HepG2 (cell line): ENCODE measurements around the gene NME9. TPM values are rescaled to one million over a fixed set of nuclear protein-coding genes. Genes with fewer than 3 reads are reported as not detected.
A peak's percentile ranks its signal among the peaks of the same experiment; 100 is the strongest.

Experiments used
- CCAR2 ChIP-seq: fragments of 200-400 bp; formaldehyde crosslinking; optimal IDR thresholded peaks from 2 replicates; pipeline ENCODE3; 2018; ENCODE audit warnings: low read depth, mild to moderate bottlenecking, low read length, moderate library complexity
- HDAC2 ChIP-seq: sonication (generic); formaldehyde crosslinking; IDR thresholded peaks from 2 replicates; pipeline ENCODE4 v1.4.0; 2020; ENCODE audit warnings: missing genetic modification reagents
- HNRNPH1 ChIP-seq: fragments of 200-400 bp; formaldehyde crosslinking; optimal IDR thresholded peaks from 2 replicates; pipeline ENCODE3; 2017; ENCODE audit warnings: mild to moderate bottlenecking, low read depth, low read length
- POLR2AphosphoS5 ChIP-seq: IDR thresholded peaks from 2 replicates; pipeline ENCODE4 v1.6.1; 2012; ENCODE audit warnings: low read depth, low read length
- SAFB2 ChIP-seq: sonication (generic); formaldehyde crosslinking; IDR thresholded peaks from 2 replicates; pipeline ENCODE4 v1.5.1; 2020; ENCODE audit warnings: missing genetic modification reagents, low read depth, mild to moderate bottlenecking, borderline replicate concordance
- SETDB1 ChIP-seq: sonication (generic); formaldehyde crosslinking; IDR thresholded peaks from 2 replicates; pipeline ENCODE4 v1.5.1; 2020; ENCODE audit warnings: missing genetic modification reagents, mild to moderate bottlenecking, borderline replicate concordance
- SOX5 ChIP-seq: IDR thresholded peaks from 2 replicates; pipeline ENCODE4 v1.6.1; 2016; ENCODE audit warnings: borderline replicate concordance
- ZFP1 ChIP-seq: IDR thresholded peaks from 2 replicates; pipeline ENCODE4 v1.6.1; 2016
- ZNF101 ChIP-seq: sonication (generic); formaldehyde crosslinking; IDR thresholded peaks from 2 replicates; pipeline ENCODE4 v1.4.0; 2020; ENCODE audit warnings: mild to moderate bottlenecking, low read depth, missing genetic modification reagents, borderline replicate concordance
- ZSCAN21 ChIP-seq: sonication (generic); formaldehyde crosslinking; IDR thresholded peaks from 2 replicates; pipeline ENCODE4 v1.8.0; 2022; ENCODE audit warnings: mild to moderate bottlenecking, missing genetic modification reagents, moderate library complexity, borderline replicate concordance
- polyA plus RNA-seq, 8 experiments: library from polyadenylated mRNA; depleted of rRNA in 3 of 8; stranded (reverse) in 7 of 8; unstranded in 1 of 8; fragments of >200 nt; fragmentation: Illumina TruSeq in 4 of 8; extraction: Trizol in 4 of 8; gene quantifications; 2 replicates each; pipeline versions ENCODE4 v1.2.1 to v1.2.3, GENCODE V29; 2011 to 2016; ENCODE audit warnings: low read depth in 4 of 8, missing spikeins in 1 of 8, mixed read lengths in 1 of 8; ENCODE audit not compliant: insufficient read depth in 1 of 8
- total RNA-seq, 5 experiments: library from RNA; depleted of rRNA; stranded (reverse); fragments of >200 nt; fragmentation: Illumina TruSeq; extraction: Trizol; gene quantifications; 2 replicates each; pipeline ENCODE4 v1.2.3, GENCODE V29; 2016; ENCODE audit warnings: low read depth in 1 of 5
- TF ChIP-seq, protein P1 (sequence below): sonication (generic); formaldehyde crosslinking; IDR thresholded peaks from 2 replicates; pipeline ENCODE4 v1.4.0; 2020; ENCODE audit warnings: missing genetic modification reagents
- TF ChIP-seq, protein P2 (sequence below): sonication (generic); formaldehyde crosslinking; IDR thresholded peaks from 2 replicates; pipeline ENCODE4 v1.8.0; 2022; ENCODE audit warnings: mild to moderate bottlenecking, missing genetic modification reagents, borderline replicate concordance
- TF ChIP-seq, protein P3 (sequence below), 2 experiments: sonication (generic) in 1 of 2; formaldehyde crosslinking in 1 of 2; IDR thresholded peaks; 2 replicates each; pipeline versions ENCODE4 v1.4.0 to v1.6.1; 2016 to 2020; ENCODE audit warnings: borderline replicate concordance in 1 of 2, low read depth in 1 of 2, mild to moderate bottlenecking in 1 of 2, missing genetic modification reagents in 1 of 2
- TF ChIP-seq, protein P4 (sequence below): sonication (generic); formaldehyde crosslinking; IDR thresholded peaks from 2 replicates; pipeline ENCODE4 v1.4.0; 2020; ENCODE audit warnings: missing genetic modification reagents, borderline replicate concordance
- TF ChIP-seq, protein P5 (sequence below): IDR thresholded peaks from 2 replicates; pipeline ENCODE4 v1.6.1; 2016; ENCODE audit warnings: low read depth

NME9 gene
- total and polyA plus RNA-seq, 2 of the 13 experiments (the other 11 are each of a cell fraction or from before 2014, with no cell fraction given) = not detected

DNA sequence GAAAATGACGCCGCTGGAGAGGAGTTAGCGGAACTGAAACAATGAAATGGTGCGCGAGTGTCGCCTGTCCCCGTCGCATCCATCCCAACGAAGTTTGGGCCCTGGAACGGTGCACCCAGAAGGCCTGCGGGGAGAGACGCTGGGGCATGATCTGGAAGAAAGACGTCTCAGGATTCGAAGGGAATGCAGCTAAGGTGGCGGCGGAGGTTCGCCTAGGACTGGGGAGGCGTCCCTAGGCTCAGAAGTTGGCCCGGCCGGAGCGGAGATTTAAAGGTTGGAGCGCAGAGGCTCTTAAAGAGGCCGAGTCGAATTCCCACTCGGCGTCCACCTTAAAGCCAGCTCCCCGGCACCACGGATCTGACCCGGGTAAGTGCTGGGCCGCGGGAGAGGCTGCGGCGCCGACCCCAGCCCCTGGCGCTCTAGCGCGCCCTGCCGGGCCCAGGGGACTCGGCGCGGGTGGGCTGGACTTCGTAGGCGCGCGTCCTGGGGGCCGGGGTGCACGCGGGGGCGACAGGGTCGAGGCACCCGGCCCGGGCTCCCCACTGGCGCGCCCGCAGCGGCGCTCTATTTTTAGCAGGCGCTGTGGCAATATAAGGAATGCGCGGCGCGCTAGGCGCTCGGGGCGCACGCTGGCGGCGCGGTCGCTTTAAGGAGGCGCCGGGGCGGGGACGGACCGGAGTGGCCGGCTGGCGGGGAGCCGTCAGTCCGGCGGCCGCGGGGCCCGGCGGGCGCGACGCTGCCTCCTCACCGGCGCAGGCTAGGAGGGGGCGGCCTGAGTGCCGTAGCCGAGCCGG is 18.5 kb upstream of the NME9 start, which contains the start of gene MRAS (continued):
- TF ChIP-seq, protein P1, sequence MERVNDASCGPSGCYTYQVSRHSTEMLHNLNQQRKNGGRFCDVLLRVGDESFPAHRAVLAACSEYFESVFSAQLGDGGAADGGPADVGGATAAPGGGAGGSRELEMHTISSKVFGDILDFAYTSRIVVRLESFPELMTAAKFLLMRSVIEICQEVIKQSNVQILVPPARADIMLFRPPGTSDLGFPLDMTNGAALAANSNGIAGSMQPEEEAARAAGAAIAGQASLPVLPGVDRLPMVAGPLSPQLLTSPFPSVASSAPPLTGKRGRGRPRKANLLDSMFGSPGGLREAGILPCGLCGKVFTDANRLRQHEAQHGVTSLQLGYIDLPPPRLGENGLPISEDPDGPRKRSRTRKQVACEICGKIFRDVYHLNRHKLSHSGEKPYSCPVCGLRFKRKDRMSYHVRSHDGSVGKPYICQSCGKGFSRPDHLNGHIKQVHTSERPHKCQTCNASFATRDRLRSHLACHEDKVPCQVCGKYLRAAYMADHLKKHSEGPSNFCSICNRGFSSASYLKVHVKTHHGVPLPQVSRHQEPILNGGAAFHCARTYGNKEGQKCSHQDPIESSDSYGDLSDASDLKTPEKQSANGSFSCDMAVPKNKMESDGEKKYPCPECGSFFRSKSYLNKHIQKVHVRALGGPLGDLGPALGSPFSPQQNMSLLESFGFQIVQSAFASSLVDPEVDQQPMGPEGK (CRISPR knock-in tag) = peak; percentile 86
- TF ChIP-seq HDAC2 (CRISPR knock-in tag) (no peak), ZNF101 (CRISPR knock-in tag) (no peak), SETDB1 (CRISPR knock-in tag) (no peak), SOX5 (CRISPR knock-in tag) (0 out of 2 replicates have a peak, but pooled peaks have one; percentile 7), SAFB2 (no peak; the same call in 1 of the 2 replicates), CCAR2 (no peak), ZSCAN21 (peak; percentile 30; the same call in 1 of the 2 replicates), HNRNPH1 (no peak), ZFP1 (CRISPR knock-in tag) (no peak), POLR2AphosphoS5 (0 out of 2 replicates have a peak, but pooled peaks have one; percentile 23)
- TF ChIP-seq, protein P2, sequence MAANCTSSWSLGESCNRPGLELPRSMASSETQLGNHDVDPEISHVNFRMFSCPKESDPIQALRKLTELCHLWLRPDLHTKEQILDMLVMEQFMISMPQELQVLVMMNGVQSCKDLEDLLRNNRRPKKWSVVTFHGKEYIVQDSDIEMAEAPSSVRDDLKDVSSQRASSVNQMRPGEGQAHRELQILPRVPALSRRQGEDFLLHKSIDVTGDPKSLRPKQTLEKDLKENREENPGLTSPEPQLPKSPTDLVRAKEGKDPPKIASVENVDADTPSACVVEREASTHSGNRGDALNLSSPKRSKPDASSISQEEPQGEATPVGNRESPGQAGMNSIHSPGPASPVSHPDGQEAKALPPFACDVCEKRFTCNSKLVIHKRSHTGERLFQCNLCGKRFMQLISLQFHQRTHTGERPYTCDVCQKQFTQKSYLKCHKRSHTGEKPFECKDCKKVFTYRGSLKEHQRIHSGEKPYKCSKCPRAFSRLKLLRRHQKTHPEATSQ (CRISPR knock-in tag) = no peak
- TF ChIP-seq, protein P3, sequence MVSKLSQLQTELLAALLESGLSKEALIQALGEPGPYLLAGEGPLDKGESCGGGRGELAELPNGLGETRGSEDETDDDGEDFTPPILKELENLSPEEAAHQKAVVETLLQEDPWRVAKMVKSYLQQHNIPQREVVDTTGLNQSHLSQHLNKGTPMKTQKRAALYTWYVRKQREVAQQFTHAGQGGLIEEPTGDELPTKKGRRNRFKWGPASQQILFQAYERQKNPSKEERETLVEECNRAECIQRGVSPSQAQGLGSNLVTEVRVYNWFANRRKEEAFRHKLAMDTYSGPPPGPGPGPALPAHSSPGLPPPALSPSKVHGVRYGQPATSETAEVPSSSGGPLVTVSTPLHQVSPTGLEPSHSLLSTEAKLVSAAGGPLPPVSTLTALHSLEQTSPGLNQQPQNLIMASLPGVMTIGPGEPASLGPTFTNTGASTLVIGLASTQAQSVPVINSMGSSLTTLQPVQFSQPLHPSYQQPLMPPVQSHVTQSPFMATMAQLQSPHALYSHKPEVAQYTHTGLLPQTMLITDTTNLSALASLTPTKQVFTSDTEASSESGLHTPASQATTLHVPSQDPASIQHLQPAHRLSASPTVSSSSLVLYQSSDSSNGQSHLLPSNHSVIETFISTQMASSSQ (IDR thresholded peaks at IDR 0.05; ENCODE audit: low read depth) = no peak
- TF ChIP-seq, protein P3 (CRISPR knock-in tag; IDR thresholded peaks at IDR 0.05; ENCODE audit: borderline replicate concordance) = no peak
- TF ChIP-seq, protein P4, sequence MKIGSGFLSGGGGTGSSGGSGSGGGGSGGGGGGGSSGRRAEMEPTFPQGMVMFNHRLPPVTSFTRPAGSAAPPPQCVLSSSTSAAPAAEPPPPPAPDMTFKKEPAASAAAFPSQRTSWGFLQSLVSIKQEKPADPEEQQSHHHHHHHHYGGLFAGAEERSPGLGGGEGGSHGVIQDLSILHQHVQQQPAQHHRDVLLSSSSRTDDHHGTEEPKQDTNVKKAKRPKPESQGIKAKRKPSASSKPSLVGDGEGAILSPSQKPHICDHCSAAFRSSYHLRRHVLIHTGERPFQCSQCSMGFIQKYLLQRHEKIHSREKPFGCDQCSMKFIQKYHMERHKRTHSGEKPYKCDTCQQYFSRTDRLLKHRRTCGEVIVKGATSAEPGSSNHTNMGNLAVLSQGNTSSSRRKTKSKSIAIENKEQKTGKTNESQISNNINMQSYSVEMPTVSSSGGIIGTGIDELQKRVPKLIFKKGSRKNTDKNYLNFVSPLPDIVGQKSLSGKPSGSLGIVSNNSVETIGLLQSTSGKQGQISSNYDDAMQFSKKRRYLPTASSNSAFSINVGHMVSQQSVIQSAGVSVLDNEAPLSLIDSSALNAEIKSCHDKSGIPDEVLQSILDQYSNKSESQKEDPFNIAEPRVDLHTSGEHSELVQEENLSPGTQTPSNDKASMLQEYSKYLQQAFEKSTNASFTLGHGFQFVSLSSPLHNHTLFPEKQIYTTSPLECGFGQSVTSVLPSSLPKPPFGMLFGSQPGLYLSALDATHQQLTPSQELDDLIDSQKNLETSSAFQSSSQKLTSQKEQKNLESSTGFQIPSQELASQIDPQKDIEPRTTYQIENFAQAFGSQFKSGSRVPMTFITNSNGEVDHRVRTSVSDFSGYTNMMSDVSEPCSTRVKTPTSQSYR (CRISPR knock-in tag) = no peak
- TF ChIP-seq, protein P5, sequence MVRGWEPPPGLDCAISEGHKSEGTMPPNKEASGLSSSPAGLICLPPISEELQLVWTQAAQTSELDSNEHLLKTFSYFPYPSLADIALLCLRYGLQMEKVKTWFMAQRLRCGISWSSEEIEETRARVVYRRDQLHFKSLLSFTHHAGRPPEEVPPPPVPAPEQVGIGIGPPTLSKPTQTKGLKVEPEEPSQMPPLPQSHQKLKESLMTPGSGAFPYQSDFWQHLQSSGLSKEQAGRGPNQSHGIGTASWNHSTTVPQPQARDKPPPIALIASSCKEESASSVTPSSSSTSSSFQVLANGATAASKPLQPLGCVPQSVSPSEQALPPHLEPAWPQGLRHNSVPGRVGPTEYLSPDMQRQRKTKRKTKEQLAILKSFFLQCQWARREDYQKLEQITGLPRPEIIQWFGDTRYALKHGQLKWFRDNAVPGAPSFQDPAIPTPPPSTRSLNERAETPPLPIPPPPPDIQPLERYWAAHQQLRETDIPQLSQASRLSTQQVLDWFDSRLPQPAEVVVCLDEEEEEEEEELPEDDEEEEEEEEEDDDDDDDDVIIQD (CRISPR knock-in tag) = no peak
